ENCODE results near the gene CCNL2. TPM values are rescaled to one million over a fixed set of nuclear protein-coding genes. Genes with fewer than 3 reads are reported as not detected.

Gene CCNL2
- total RNA-seq, 1 donor from 2014 or later, result 134 TPM

- DNase-seq (ENCODE audit: low read depth), result no peak
- TF ChIP-seq CTCF (IDR thresholded peaks at IDR 0.05; ENCODE audit: insufficient read depth, low read length, poor library complexity, severe bottlenecking), result no peak
- peaks cover 2% of the 10 kb centered on the region for H3K36me3 ChIP-seq (ENCODE audit: control insufficient read depth, insufficient read depth, low read length)
- no peaks in the 10 kb centered on the region for H3K27me3 ChIP-seq (ENCODE audit: control insufficient read depth, insufficient read depth, low read length)
- no peak overlapping the region for H3K4me3 ChIP-seq (ENCODE audit: low read depth, low read length)
These were observed 53.8 kb downstream of the CCNL2 start for GRCh38 chr1:1345384-1345783.

GRCh38 chr1:1344655-1345361, 54.3 kb downstream of the CCNL2 start:
- Histone ChIP-seq H3K27me3 (ENCODE audit: control insufficient read depth, insufficient read depth, low read length) (no peaks in the 10 kb centered on the region), H3K4me3 (ENCODE audit: low read depth, low read length) (no peak overlapping the region), H3K36me3 (ENCODE audit: control insufficient read depth, insufficient read depth, low read length) (peaks cover 2% of the 10 kb centered on the region)
- peak; percentile 75 for DNase-seq (ENCODE audit: low read depth)
- peak; percentile 70 for TF ChIP-seq CTCF (IDR thresholded peaks at IDR 0.05; ENCODE audit: insufficient read depth, low read length, poor library complexity, severe bottlenecking)

- Histone ChIP-seq H3K27me3 (ENCODE audit: control insufficient read depth, insufficient read depth, low read length) (no peaks in the 10 kb centered on the region), H3K36me3 (ENCODE audit: control insufficient read depth, insufficient read depth, low read length) (peaks cover 2% of the 10 kb centered on the region), H3K4me3 (ENCODE audit: low read depth, low read length) (no peak overlapping the region)
- no peak for TF ChIP-seq CTCF (IDR thresholded peaks at IDR 0.05; ENCODE audit: insufficient read depth, low read length, poor library complexity, severe bottlenecking)
- no peak for DNase-seq (ENCODE audit: low read depth)
These were observed 55.2 kb downstream of the CCNL2 start for GRCh38 chr1:1343811-1344421.

GRCh38 chr1:1342584-1343115, 56.5 kb downstream of the CCNL2 start:
- H3K4me3 ChIP-seq (ENCODE audit: low read depth, low read length), result no peak overlapping the region
- DNase-seq (ENCODE audit: low read depth), result no peak
- peaks cover 2% of the 10 kb centered on the region for H3K36me3 ChIP-seq (ENCODE audit: control insufficient read depth, insufficient read depth, low read length)
- TF ChIP-seq CTCF (IDR thresholded peaks at IDR 0.05; ENCODE audit: insufficient read depth, low read length, poor library complexity, severe bottlenecking), result no peak
- H3K27me3 ChIP-seq (ENCODE audit: control insufficient read depth, insufficient read depth, low read length), result no peaks in the 10 kb centered on the region

- Histone ChIP-seq H3K27me3 (ENCODE audit: control insufficient read depth, insufficient read depth, low read length) (no peaks in the 10 kb centered on the region), H3K36me3 (ENCODE audit: control insufficient read depth, insufficient read depth, low read length) (peaks cover 2% of the 10 kb centered on the region), H3K4me3 (ENCODE audit: low read depth, low read length) (no peak overlapping the region)
- DNase-seq (ENCODE audit: low read depth), result no peak
- no peak for TF ChIP-seq CTCF (IDR thresholded peaks at IDR 0.05; ENCODE audit: insufficient read depth, low read length, poor library complexity, severe bottlenecking)
These were observed 57.0 kb downstream of the CCNL2 start for GRCh38 chr1:1342061-1342562.
